ENCODE results near the gene LBHD2. TPM values are rescaled to one million over a fixed set of nuclear protein-coding genes. Genes with fewer than 3 reads are reported as not detected.
"Not testable (repeated sequence)": the region's sequence is repeated elsewhere in the genome, so short reads cannot be mapped to it uniquely, and the experiment has no call there.

LBHD2 gene
- total RNA-seq, 1 donor from 2014 or later, result not detected

GRCh38 chr14:103113774-103114173 lies 29.8 kb downstream of the LBHD2 start:
- H3K9me3 ChIP-seq (replicated peaks), result no peaks in the 10 kb centered on the region
- no peak for DNase-seq
- intact Hi-C loops (cut with micrococcal nuclease), result no loop called here
- H3K27ac ChIP-seq (replicated peaks), result no peak overlapping the region
- no peaks in the 10 kb centered on the region for H3K36me3 ChIP-seq
- no peaks in the 10 kb centered on the region for H3K27me3 ChIP-seq (ENCODE audit: low read depth)
- no peak for TF ChIP-seq CTCF (IDR thresholded peaks at IDR 0.05; ENCODE audit: borderline replicate concordance)
- no peak overlapping the region for H3K4me3 ChIP-seq
- peaks cover 66% of the 10 kb centered on the region for H3K4me1 ChIP-seq

GRCh38 chr14:103115086-103115679 lies 31.2 kb downstream of the LBHD2 start:
- peaks cover 72% of the 10 kb centered on the region for H3K4me1 ChIP-seq
- H3K4me3 ChIP-seq, result peak overlapping the region; percentile 33

GRCh38 chr14:103115845-103116572 lies 32.0 kb downstream of the LBHD2 start:
- no peak for TF ChIP-seq CTCF (IDR thresholded peaks at IDR 0.05; ENCODE audit: borderline replicate concordance)
- H3K4me3 ChIP-seq, result no peak overlapping the region
- no peaks in the 10 kb centered on the region for H3K27me3 ChIP-seq (ENCODE audit: low read depth)
- DNase-seq, result no peak
- no peaks in the 10 kb centered on the region for H3K9me3 ChIP-seq (replicated peaks)
- H3K4me1 ChIP-seq, result peaks cover 72% of the 10 kb centered on the region
- intact Hi-C loops (cut with micrococcal nuclease), result no loop called here
- no peak overlapping the region for H3K27ac ChIP-seq (replicated peaks)
- no peaks in the 10 kb centered on the region for H3K36me3 ChIP-seq

More at GRCh38 chr14:103115086-103115679, 31.2 kb downstream of the LBHD2 start:
- H3K27ac ChIP-seq (replicated peaks), result peak overlapping the region; percentile 63
- H3K36me3 ChIP-seq; H3K27me3 ChIP-seq (ENCODE audit: low read depth); intact Hi-C loops (cut with micrococcal nuclease); H3K9me3 ChIP-seq (replicated peaks); DNase-seq: not testable (repeated sequence)

- Histone ChIP-seq H3K36me3 (no peaks in the 10 kb centered on the region), H3K4me3 (no peak overlapping the region), H3K4me1 (peaks cover 72% of the 10 kb centered on the region), H3K9me3 (replicated peaks) (no peaks in the 10 kb centered on the region), H3K27ac (replicated peaks) (no peak overlapping the region), H3K27me3 (ENCODE audit: low read depth) (no peaks in the 10 kb centered on the region)
- intact Hi-C loops (cut with micrococcal nuclease), result no loop called here
- TF ChIP-seq CTCF (IDR thresholded peaks at IDR 0.05; ENCODE audit: borderline replicate concordance), result no peak
- no peak for DNase-seq
These were observed 32.6 kb downstream of the LBHD2 start for GRCh38 chr14:103116636-103117035.

GRCh38 chr14:103117499-103117898 lies 33.5 kb downstream of the LBHD2 start:
- DNase-seq; H3K36me3 ChIP-seq; intact Hi-C loops (cut with micrococcal nuclease); H3K4me3 ChIP-seq; H3K9me3 ChIP-seq (replicated peaks); H3K27me3 ChIP-seq (ENCODE audit: low read depth): not testable (repeated sequence)
- H3K27ac ChIP-seq (replicated peaks), result peak overlapping the region; percentile 56
- H3K4me1 ChIP-seq, result peaks cover 72% of the 10 kb centered on the region

- Histone ChIP-seq H3K4me3 (no peak overlapping the region), H3K36me3 (no peaks in the 10 kb centered on the region), H3K9me3 (replicated peaks) (no peaks in the 10 kb centered on the region), H3K4me1 (peaks cover 76% of the 10 kb centered on the region), H3K27ac (replicated peaks) (peak overlapping the region; percentile 99), H3K27me3 (ENCODE audit: low read depth) (no peaks in the 10 kb centered on the region)
- intact Hi-C loops (cut with micrococcal nuclease), result no loop called here
- TF ChIP-seq CTCF (IDR thresholded peaks at IDR 0.05; ENCODE audit: borderline replicate concordance), result no peak
- peak; percentile 87 for DNase-seq
These were observed 34.1 kb downstream of the LBHD2 start for GRCh38 chr14:103118018-103118662.

All from left ventricle myocardium inferior (tissue), 1 donor.